SK-N-MC (cell line): ENCODE data around the gene GREB1.

Source experiments
- EZH2 ChIP-seq: fragments of 200-600 bp; sonication (generic); IDR thresholded peaks from one replicate; pipeline ENCODE4 v1.6.1; 2017; ENCODE audit warnings: antibody characterized with exemption
- FOXP2 ChIP-seq: optimal IDR thresholded peaks from 2 replicates; pipeline ENCODE3; 2011; ENCODE audit warnings: mild to moderate bottlenecking, moderate library complexity; ENCODE audit not compliant: insufficient read depth; ENCODE audit errors: extremely low read length, control extremely low read depth
- POLR2AphosphoS5 ChIP-seq: IDR thresholded peaks from 2 replicates; pipeline ENCODE4 v1.6.1; 2012; ENCODE audit warnings: mild to moderate bottlenecking, low read depth, low read length, borderline replicate concordance

DNA sequence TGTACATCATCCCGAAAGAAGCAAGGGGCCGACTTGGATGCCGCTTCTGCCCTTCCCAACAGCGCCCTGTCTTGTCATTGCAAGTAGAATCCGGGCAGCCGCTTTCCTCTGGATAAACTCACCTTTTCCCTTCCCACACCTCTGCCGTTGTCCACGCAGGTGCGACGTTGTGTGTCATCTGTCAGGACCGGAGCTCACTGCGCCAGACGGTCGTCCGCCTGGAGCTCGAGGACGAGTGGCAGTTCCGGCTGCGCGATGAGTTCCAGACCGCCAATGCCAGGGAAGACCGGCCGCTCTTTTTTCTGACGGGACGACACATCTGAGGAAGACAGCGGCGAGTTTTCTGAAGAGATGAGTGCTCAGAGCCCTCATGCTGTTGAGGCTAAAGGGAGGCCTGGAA is 106.3 kb downstream of the GREB1 start:
- TF ChIP-seq POLR2AphosphoS5 (no peak), EZH2 (no peak), FOXP2 (no peak)
